H9 (cell line): Measurements from ENCODE around the gene PGF. TPM values are rescaled to one million over a fixed set of nuclear protein-coding genes. Genes with fewer than 3 reads are reported as not detected.

ENCODE experiments used
- DNase-seq: peaks from one replicate; pipeline ENCODE4 v3.0.0-alpha.2; 2017
- H2AFZ ChIP-seq: one replicate; pipeline ENCODE4 v1.6.1; 2013; ENCODE audit warnings: mild to moderate bottlenecking, low read length, control low read depth, moderate library complexity
- H2AK5ac ChIP-seq: 2 replicates; pipeline ENCODE4 v1.6.1; 2013; ENCODE audit warnings: low read length, control low read depth, mixed read lengths; ENCODE audit not compliant: insufficient read length
- H2BK120ac ChIP-seq: one replicate; pipeline ENCODE4 v1.6.1; 2013; ENCODE audit warnings: low read depth, mild to moderate bottlenecking, low read length, control low read depth, inconsistent platforms; ENCODE audit not compliant: poor library complexity, severe bottlenecking
- H2BK12ac ChIP-seq: 2 replicates; pipeline ENCODE4 v1.6.1; 2013; ENCODE audit warnings: low read length, control low read depth, mixed read lengths, low read depth; ENCODE audit not compliant: insufficient read length
- H2BK15ac ChIP-seq: 2 replicates; pipeline ENCODE4 v1.6.1; 2013; ENCODE audit warnings: low read depth, low read length, control low read depth
- H2BK20ac ChIP-seq: one replicate; pipeline ENCODE4 v1.6.1; 2013; ENCODE audit warnings: low read depth, mild to moderate bottlenecking, low read length, control low read depth, inconsistent platforms; ENCODE audit not compliant: poor library complexity, severe bottlenecking
- H2BK5ac ChIP-seq: 2 replicates; pipeline ENCODE4 v1.6.1; 2013; ENCODE audit warnings: low read length, control low read depth, mixed read lengths; ENCODE audit not compliant: insufficient read length
- H3K14ac ChIP-seq: 2 replicates; pipeline ENCODE4 v1.6.1; 2013; ENCODE audit warnings: low read length, control low read depth; ENCODE audit not compliant: insufficient read depth
- H3K18ac ChIP-seq: 2 replicates; pipeline ENCODE4 v1.6.1; 2013; ENCODE audit warnings: low read depth, mild to moderate bottlenecking, mixed read lengths, low read length, control low read depth; ENCODE audit not compliant: insufficient read length
- H3K23ac ChIP-seq: 2 replicates; pipeline ENCODE4 v1.6.1; 2013; ENCODE audit warnings: low read length, control low read depth, mixed read lengths, low read depth; ENCODE audit not compliant: insufficient read length
- H3K23me2 ChIP-seq: 2 replicates; pipeline ENCODE4 v1.6.1; 2013; ENCODE audit warnings: low read depth, mild to moderate bottlenecking, mixed read lengths, low read length, control low read depth; ENCODE audit not compliant: insufficient read length, poor library complexity, severe bottlenecking
- H3K27ac ChIP-seq: 2 replicates; pipeline ENCODE4 v1.5.1; 2013; ENCODE audit warnings: low read length, control low read depth, mixed read lengths, low read depth; ENCODE audit not compliant: insufficient read length
- H3K27me3 ChIP-seq: 2 replicates; pipeline ENCODE4 v1.6.1; 2013; ENCODE audit warnings: low read length, control low read depth, inconsistent platforms; ENCODE audit not compliant: insufficient read depth
- H3K4ac ChIP-seq: 2 replicates; pipeline ENCODE4 v1.6.1; 2013; ENCODE audit warnings: low read depth, mild to moderate bottlenecking, control low read depth, inconsistent platforms, low read length, moderate library complexity
- H3K4me1 ChIP-seq: 2 replicates; pipeline ENCODE4 v1.6.1; 2013; ENCODE audit warnings: low read length, control low read depth, inconsistent platforms; ENCODE audit not compliant: insufficient read depth
- H3K4me2 ChIP-seq: 2 replicates; pipeline ENCODE4 v1.6.1; 2013; ENCODE audit warnings: low read length, control low read depth, mixed read lengths; ENCODE audit not compliant: insufficient read length, insufficient read depth
- H3K56ac ChIP-seq: 2 replicates; pipeline ENCODE4 v1.6.1; 2013; ENCODE audit warnings: low read depth, mild to moderate bottlenecking, mixed read lengths, low read length, control low read depth; ENCODE audit not compliant: insufficient read length
- H3K79me1 ChIP-seq: 2 replicates; pipeline ENCODE4 v1.6.1; 2013; ENCODE audit warnings: low read depth, mild to moderate bottlenecking, moderate library complexity, low read length, control low read depth, inconsistent platforms; ENCODE audit not compliant: insufficient read depth, poor library complexity, severe bottlenecking
- H3K79me2 ChIP-seq: 2 replicates; pipeline ENCODE4 v1.6.1; 2013; ENCODE audit warnings: low read length, control low read depth, inconsistent platforms; ENCODE audit not compliant: insufficient read depth
- H3K9ac ChIP-seq: 2 replicates; pipeline ENCODE4 v1.6.1; 2013; ENCODE audit warnings: low read length, control low read depth, mixed read lengths; ENCODE audit not compliant: insufficient read length; ENCODE audit errors: extremely low read depth
- H3K9me3 ChIP-seq: one replicate; pipeline ENCODE4 v1.6.1; 2013; ENCODE audit warnings: low read depth, low read length, inconsistent platforms; ENCODE audit not compliant: control insufficient read depth
- H3T11ph ChIP-seq: one replicate; pipeline ENCODE4 v1.6.1; 2013; ENCODE audit warnings: mild to moderate bottlenecking, low read length, control low read depth, inconsistent platforms
- H4K20me1 ChIP-seq: one replicate; pipeline ENCODE4 v1.6.1; 2013; ENCODE audit not compliant: control insufficient read depth, insufficient read length, insufficient read depth
- H4K5ac ChIP-seq: 2 replicates; pipeline ENCODE4 v1.6.1; 2013; ENCODE audit warnings: low read depth, mild to moderate bottlenecking, mixed read lengths, low read length, control low read depth; ENCODE audit not compliant: insufficient read length
- H4K8ac ChIP-seq: replicated peaks from 2 replicates; pipeline ENCODE4 v1.6.1; 2013; ENCODE audit warnings: low read length, control low read depth, mixed read lengths, low read depth; ENCODE audit not compliant: insufficient read length
- H4K91ac ChIP-seq: 2 replicates; pipeline ENCODE4 v1.6.1; 2013; ENCODE audit warnings: low read depth, mild to moderate bottlenecking, moderate library complexity, mixed read lengths, low read length, control low read depth; ENCODE audit not compliant: insufficient read length
- H3K27ac Mint-ChIP-seq, 3 experiments: 2 replicates in 2 of 3; 3 replicates in 1 of 3; pipeline ENCODE4 v1.8.0; 2020 to 2021; ENCODE audit warnings: mixed read lengths in 3 of 3, mild to moderate bottlenecking in 1 of 3, moderate library complexity in 1 of 3
- H3K27me3 Mint-ChIP-seq: 2 replicates; pipeline ENCODE4 v1.8.0; 2021; ENCODE audit warnings: low read depth, mild to moderate bottlenecking, moderate library complexity, mixed read lengths
- H3K36me3 Mint-ChIP-seq, 3 experiments: 2 replicates in 2 of 3; 3 replicates in 1 of 3; pipeline ENCODE4 v1.8.0; 2020 to 2021; ENCODE audit warnings: low read depth in 3 of 3, mixed read lengths in 3 of 3; ENCODE audit not compliant: insufficient read depth in 1 of 3
- H3K4me1 Mint-ChIP-seq, 2 experiments: 2 replicates each; pipeline ENCODE4 v1.8.0; 2020; ENCODE audit warnings: mixed read lengths in 2 of 2
- H3K4me3 Mint-ChIP-seq, 2 experiments: 2 replicates in 1 of 2; 3 replicates in 1 of 2; pipeline ENCODE4 v1.8.0; 2020 to 2021; ENCODE audit warnings: mild to moderate bottlenecking in 2 of 2, mixed read lengths in 2 of 2, moderate library complexity in 1 of 2
- H3K9me3 Mint-ChIP-seq, 2 experiments: 2 replicates in 1 of 2; 3 replicates in 1 of 2; pipeline ENCODE4 v1.8.0; 2020; ENCODE audit warnings: mild to moderate bottlenecking in 2 of 2, mixed read lengths in 2 of 2, moderate library complexity in 1 of 2
- CTCF ChIP-seq: fragments of 200-600 bp; sonication (generic); conservative IDR thresholded peaks from 3 replicates; pipeline ENCODE4 v1.8.0; 2021; ENCODE audit warnings: antibody characterized with exemption, mild to moderate bottlenecking
- WGBS: extraction: QIAGEN DNeasy Blood & Tissue Kit; methylation state at CpG from one replicate; pipeline ENCODE4 v1.1.7; 2013; ENCODE audit warnings: missing lambda C conversion rate, low lambda C conversion rate, mixed read lengths; ENCODE audit not compliant: insufficient read length; ENCODE audit errors: extremely low coverage; 5-methylcytosine and 5-hydroxymethylcytosine counted together
- total RNA-seq: library from RNA; stranded (reverse); gene quantifications from 2 replicates; pipeline ENCODE4 v1.2.1, GENCODE V29; 2021

Gene PGF
- total RNA-seq, 1 experiment from 2014 or later = 2.3 TPM

GRCh38 chr14:74908861-74909341 lies 46.5 kb downstream of the PGF start:
- Mint-ChIP-seq H3K4me3 (no peak overlapping the region), H3K27ac (peak overlapping the region in 2 of 3 experiments; percentile 14 to 93; a peak in 2 of 7 replicates), H3K9me3 (no peaks in the 10 kb centered on the region), H3K4me1 (peaks cover 2 to 6% of the 10 kb centered on the region in 2 experiments), H3K36me3 (peaks cover 0 to 15% (median 1%) of the 10 kb centered on the region in 3 experiments; a peak in 4 of 7 replicates), H3K27me3 (no peaks in the 10 kb centered on the region; the same call in 1 of the 2 replicates)
- H3K27ac ChIP-seq = no peak overlapping the region
- H2BK15ac ChIP-seq = no peak overlapping the region
- no CpG with 5 or more reads among the region's 9 CpGs for WGBS
- H3K79me2 ChIP-seq = no peaks in the 10 kb centered on the region
- no peaks in the 10 kb centered on the region for H3K9me3 ChIP-seq
- no peaks in the 10 kb centered on the region for H4K20me1 ChIP-seq
- no peaks in the 10 kb centered on the region for H3K4me1 ChIP-seq
- H3K23ac ChIP-seq = no peak overlapping the region
- no peak overlapping the region for H2BK5ac ChIP-seq
- no peak overlapping the region for H3K4ac ChIP-seq
- no peak overlapping the region for H3K9ac ChIP-seq
- no peak overlapping the region for H3K56ac ChIP-seq
- H4K5ac ChIP-seq = no peak overlapping the region
- no peak overlapping the region for H3K14ac ChIP-seq
- no peak overlapping the region for H3K18ac ChIP-seq
- TF ChIP-seq CTCF = no peak
- no peak overlapping the region for H2AK5ac ChIP-seq
- no peak overlapping the region for H4K8ac ChIP-seq
- no peak overlapping the region for H2BK12ac ChIP-seq
- H3K23me2 ChIP-seq = no peaks in the 10 kb centered on the region
- H3K27me3 ChIP-seq = no peaks in the 10 kb centered on the region
- no peak overlapping the region for H3K4me2 ChIP-seq
- no peak overlapping the region for H4K91ac ChIP-seq
- no peak for DNase-seq
- no peak overlapping the region for H3T11ph ChIP-seq
- H2BK20ac ChIP-seq = no peak overlapping the region
- no peaks in the 10 kb centered on the region for H3K79me1 ChIP-seq
- H2BK120ac ChIP-seq = no peak overlapping the region
- no peak overlapping the region for H2AFZ ChIP-seq
